GM12801 (cell line): ENCODE results near the gene RAB5A.

Source experiments
- CTCF ChIP-seq: IDR thresholded peaks from one replicate; pipeline ENCODE4 v1.5.1; 2011; ENCODE audit warnings: control low read depth; ENCODE audit not compliant: insufficient read length; ENCODE audit errors: extremely low read depth

The RAB5A gene

GRCh38 chr3:19950316-19950715, 3.4 kb downstream of the RAB5A start:
- TF ChIP-seq CTCF: no peak

GRCh38 chr3:19954676-19955075, 7.8 kb downstream of the RAB5A start:
- TF ChIP-seq CTCF: no peak

GRCh38 chr3:19959505-19959904, 12.6 kb downstream of the RAB5A start:
- TF ChIP-seq CTCF: no peak

- TF ChIP-seq CTCF: no peak
Observed at GRCh38 chr3:19960696-19961095, 13.8 kb downstream of the RAB5A start.

- no peak for TF ChIP-seq CTCF
Observed at GRCh38 chr3:19961960-19962359, 15.1 kb downstream of the RAB5A start.

GRCh38 chr3:19967208-19967607, 20.3 kb downstream of the RAB5A start:
- no peak for TF ChIP-seq CTCF

GRCh38 chr3:19967812-19968211, 20.9 kb downstream of the RAB5A start:
- TF ChIP-seq CTCF: no peak

- TF ChIP-seq CTCF: no peak
Observed at GRCh38 chr3:19970327-19970726, 23.4 kb downstream of the RAB5A start.
